Measurements from ENCODE around the gene POU6F1.

The POU6F1 gene

DNA sequence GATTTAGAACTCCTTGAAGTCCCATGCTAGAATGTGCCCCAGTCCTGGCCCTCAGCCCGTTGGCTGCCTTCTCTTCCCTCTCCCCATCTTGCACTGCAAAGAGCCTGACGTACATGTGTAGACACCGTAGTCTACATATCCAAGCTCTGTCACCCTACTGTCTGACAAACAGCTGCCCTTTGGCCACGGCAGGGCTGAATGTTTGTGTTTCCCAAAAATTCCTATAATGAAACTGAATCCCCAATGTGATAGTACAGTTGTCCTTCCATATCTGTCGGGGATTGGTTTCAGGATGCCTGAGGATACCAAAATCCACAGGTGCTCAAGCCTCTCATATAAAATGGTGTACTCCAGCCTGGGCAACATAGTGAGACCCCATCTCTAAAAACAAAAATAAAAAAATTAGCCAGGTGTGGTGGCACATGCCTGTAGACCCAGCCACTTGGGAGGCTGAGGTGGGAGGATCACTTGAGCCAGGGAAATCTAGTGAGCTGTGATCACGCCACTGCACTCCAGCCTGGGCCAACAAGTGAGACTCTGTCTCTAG lies 32.6 kb downstream of the POU6F1 start:
- in situ Hi-C loops (cut with MboI; ENCODE audit: low pct_unique_long_range_greater_than_20kb, low sequenced_read_pairs, unreplicated experiment), result no loop called here
- DNase-seq (ENCODE audit: low spot score), result no peak
- TF ChIP-seq, protein P1, sequence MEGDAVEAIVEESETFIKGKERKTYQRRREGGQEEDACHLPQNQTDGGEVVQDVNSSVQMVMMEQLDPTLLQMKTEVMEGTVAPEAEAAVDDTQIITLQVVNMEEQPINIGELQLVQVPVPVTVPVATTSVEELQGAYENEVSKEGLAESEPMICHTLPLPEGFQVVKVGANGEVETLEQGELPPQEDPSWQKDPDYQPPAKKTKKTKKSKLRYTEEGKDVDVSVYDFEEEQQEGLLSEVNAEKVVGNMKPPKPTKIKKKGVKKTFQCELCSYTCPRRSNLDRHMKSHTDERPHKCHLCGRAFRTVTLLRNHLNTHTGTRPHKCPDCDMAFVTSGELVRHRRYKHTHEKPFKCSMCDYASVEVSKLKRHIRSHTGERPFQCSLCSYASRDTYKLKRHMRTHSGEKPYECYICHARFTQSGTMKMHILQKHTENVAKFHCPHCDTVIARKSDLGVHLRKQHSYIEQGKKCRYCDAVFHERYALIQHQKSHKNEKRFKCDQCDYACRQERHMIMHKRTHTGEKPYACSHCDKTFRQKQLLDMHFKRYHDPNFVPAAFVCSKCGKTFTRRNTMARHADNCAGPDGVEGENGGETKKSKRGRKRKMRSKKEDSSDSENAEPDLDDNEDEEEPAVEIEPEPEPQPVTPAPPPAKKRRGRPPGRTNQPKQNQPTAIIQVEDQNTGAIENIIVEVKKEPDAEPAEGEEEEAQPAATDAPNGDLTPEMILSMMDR (IDR thresholded peaks at IDR 0.05; ENCODE audit: extremely low read depth, insufficient read depth, missing control alignments), result no peak

DNA sequence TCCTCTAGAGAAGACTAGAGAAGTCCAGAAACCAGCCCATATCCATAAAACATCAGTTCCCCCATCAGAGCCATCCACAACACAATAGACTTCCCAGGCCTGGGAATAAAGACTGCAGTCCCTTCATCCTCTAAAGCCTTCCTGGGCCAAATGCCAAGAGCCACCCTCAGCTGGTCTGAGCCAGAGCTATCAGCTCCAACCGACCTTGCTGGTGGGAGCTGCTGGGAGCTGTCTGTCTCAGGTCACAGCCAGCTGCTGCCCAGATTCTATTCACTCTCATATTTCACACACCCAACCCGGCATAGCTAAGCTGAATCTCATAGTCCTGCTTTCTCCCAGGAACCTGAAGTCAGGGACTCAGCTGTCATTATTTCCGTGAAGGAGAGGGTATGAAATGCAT lies 34.0 kb downstream of the POU6F1 start:
- in situ Hi-C loops (cut with MboI; ENCODE audit: low pct_unique_long_range_greater_than_20kb, low sequenced_read_pairs, unreplicated experiment), result no loop called here

DNA sequence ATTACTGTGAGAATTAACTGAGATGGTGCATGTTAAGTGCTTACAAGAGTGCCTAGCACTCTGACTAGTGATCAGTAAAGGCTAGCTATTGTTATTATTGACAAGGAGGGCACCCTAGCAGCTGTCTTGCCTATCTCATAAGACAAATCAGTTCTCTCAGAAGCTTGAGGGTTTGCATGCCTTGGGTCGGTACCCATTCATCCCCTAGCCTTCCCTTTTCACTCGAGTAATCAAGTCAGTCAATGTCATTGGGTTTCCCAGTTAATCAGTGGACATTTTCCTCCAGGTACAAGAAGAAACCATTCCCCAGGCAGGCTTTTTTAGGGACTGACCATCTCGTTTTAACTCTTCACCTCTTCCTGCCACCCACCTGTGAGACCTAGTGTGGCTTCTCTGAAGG lies 34.5 kb downstream of the POU6F1 start:
- TF ChIP-seq, protein P1 (IDR thresholded peaks at IDR 0.05; ENCODE audit: extremely low read depth, insufficient read depth, missing control alignments), result no peak
- in situ Hi-C loops (cut with MboI; ENCODE audit: low pct_unique_long_range_greater_than_20kb, low sequenced_read_pairs, unreplicated experiment), result no loop called here
- no peak for DNase-seq (ENCODE audit: low spot score)

More for the DNA sequence above, 34.0 kb downstream of the POU6F1 start:
- TF ChIP-seq, protein P1 (IDR thresholded peaks at IDR 0.05; ENCODE audit: extremely low read depth, insufficient read depth, missing control alignments), result no peak
- no peak for DNase-seq (ENCODE audit: low spot score)

DNA sequence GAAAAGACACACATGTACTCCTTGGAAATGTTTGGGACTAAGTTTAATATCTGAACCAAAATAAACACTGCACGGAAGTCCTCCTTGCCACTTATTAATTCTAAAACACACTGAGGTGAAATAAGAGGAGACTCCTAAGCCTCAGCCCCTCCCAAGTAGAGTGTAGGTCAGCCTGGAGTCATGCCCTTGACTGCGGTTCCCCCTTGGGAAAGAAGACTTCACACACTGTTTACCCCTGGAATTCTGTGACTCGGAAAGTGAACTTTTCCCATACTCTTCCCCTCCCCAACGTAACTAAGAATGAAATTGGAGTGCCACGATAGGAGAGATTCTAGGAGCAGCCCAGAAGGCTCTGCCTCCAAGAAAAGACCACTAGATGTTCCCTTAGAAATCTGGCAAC lies 36.3 kb downstream of the POU6F1 start:
- in situ Hi-C loops (cut with MboI; ENCODE audit: low pct_unique_long_range_greater_than_20kb, low sequenced_read_pairs, unreplicated experiment), result no loop called here
- DNase-seq (ENCODE audit: low spot score), result no peak
- TF ChIP-seq, protein P1 (IDR thresholded peaks at IDR 0.05; ENCODE audit: extremely low read depth, insufficient read depth, missing control alignments), result no peak

- no peak for DNase-seq (ENCODE audit: low spot score)
- TF ChIP-seq, protein P1 (IDR thresholded peaks at IDR 0.05; ENCODE audit: extremely low read depth, insufficient read depth, missing control alignments), result no peak
- in situ Hi-C loops (cut with MboI; ENCODE audit: low pct_unique_long_range_greater_than_20kb, low sequenced_read_pairs, unreplicated experiment), result no loop called here
Observed at GRCh38 chr12:51177897-51178296, 40.0 kb downstream of the POU6F1 start.

DNA sequence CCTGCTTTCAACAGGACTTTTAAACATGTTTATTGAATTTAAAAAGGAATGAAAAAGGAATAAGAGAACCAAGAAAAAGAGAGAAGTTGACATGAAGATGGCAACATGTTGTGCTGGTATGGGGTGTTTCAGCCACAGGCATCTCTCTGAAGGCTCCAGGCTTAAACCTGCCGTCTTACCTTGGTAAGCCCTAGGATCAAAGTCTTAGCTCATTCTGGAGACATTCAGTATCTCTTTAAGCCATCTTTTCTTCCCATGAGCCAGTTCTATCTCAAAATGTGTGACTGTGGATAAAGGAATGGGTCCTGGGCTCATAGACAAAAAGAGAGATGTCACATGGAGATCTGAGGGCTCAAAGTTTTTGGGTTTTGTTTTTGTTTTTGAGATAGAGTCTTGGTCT lies 43.4 kb downstream of the POU6F1 start:
- no peak for DNase-seq (ENCODE audit: low spot score)
- in situ Hi-C loops (cut with MboI; ENCODE audit: low pct_unique_long_range_greater_than_20kb, low sequenced_read_pairs, unreplicated experiment), result no loop called here
- TF ChIP-seq, protein P1 (IDR thresholded peaks at IDR 0.05; ENCODE audit: extremely low read depth, insufficient read depth, missing control alignments), result no peak

Data from GM13977 (cell line).